HS-5 (cell line): Measurements from ENCODE around the gene IFITM5.
"Not testable (repeated sequence)": the region's sequence is repeated elsewhere in the genome, so short reads cannot be mapped to it uniquely, and the experiment has no call there.

ENCODE experiments used
- DNase-seq: peaks from one replicate; pipeline ENCODE4 v3.0.0-alpha.2; 2012; ENCODE audit warnings: low read depth

The IFITM5 gene

GRCh38 chr11:283405-284104 is 15.8 kb downstream of the IFITM5 start:
- DNase-seq, result no peak

- DNase-seq, result no peak
Observed at GRCh38 chr11:282630-283360, 16.5 kb downstream of the IFITM5 start.

GRCh38 chr11:282171-282570 is 17.2 kb downstream of the IFITM5 start:
- no peak for DNase-seq

GRCh38 chr11:281486-282161 is 17.7 kb downstream of the IFITM5 start:
- DNase-seq, result no peak

GRCh38 chr11:280706-281485 is 18.4 kb downstream of the IFITM5 start:
- DNase-seq, result no peak

GRCh38 chr11:279966-280705 is 19.2 kb downstream of the IFITM5 start:
- no peak for DNase-seq

- DNase-seq, result no peak
Observed at GRCh38 chr11:279040-279965, 20.0 kb downstream of the IFITM5 start.

- no peak for DNase-seq
Observed at GRCh38 chr11:278001-278951, 21.1 kb downstream of the IFITM5 start, which contains the start of gene NLRP6. NLRP6 (plus strand) TSS chr11:278407; CDS start chr11:278570, 163 bp downstream.

- DNase-seq, result no peak
Observed at GRCh38 chr11:276219-276618, 23.1 kb downstream of the IFITM5 start.

GRCh38 chr11:272931-273198 is 26.5 kb downstream of the IFITM5 start:
- DNase-seq, result no peak

GRCh38 chr11:272195-272930 is 27.0 kb downstream of the IFITM5 start:
- no peak for DNase-seq

GRCh38 chr11:271319-271715 is 28.0 kb downstream of the IFITM5 start:
- no peak for DNase-seq

GRCh38 chr11:270451-271318 is 28.6 kb downstream of the IFITM5 start:
- DNase-seq, result no peak

- no peak for DNase-seq
Observed at GRCh38 chr11:269146-269890, 30.0 kb downstream of the IFITM5 start.

GRCh38 chr11:268716-269145 is 30.6 kb downstream of the IFITM5 start:
- DNase-seq, result not testable (repeated sequence)

- no peak for DNase-seq
Observed at GRCh38 chr11:267491-267994, 31.8 kb downstream of the IFITM5 start.
